Measurements from ENCODE around the gene PPP1CA.

DNA sequence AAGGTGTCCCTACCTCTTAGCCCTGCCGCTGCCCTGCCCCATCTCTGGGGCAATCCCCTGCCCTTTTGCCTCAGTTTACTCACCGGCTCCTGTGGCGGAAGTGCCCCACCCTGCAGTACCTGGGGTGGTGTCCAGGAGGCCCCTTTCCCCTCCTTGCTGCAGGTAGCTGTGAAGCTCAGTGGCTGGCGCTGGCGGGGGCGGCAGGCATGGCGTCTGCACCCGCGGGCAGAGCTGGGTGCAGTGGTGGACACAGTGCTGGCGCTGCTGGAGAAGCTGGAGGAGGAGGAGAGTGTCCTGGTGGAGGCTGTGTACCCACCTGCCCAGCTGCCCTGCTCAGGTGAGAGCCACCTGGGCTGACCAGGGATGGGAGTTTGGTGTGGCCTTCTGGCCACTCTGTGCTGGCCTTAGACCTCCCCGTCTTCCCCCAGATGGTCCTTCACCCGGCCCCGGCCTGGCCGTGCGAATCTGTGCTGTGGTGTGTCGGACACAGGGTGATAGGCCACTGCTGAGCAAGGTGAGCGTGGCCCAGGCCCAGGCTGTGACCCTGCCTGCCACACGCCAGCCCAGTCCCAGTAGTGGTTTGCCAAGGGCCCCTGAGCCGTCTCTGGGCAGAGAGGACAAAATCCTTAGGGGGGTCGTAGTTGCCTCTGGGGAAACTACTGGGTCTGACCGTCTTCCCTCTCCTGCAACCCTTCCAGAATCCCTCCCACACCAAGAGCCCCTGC is 17.8 kb upstream of the PPP1CA start:
- TF ChIP-seq, protein P1, sequence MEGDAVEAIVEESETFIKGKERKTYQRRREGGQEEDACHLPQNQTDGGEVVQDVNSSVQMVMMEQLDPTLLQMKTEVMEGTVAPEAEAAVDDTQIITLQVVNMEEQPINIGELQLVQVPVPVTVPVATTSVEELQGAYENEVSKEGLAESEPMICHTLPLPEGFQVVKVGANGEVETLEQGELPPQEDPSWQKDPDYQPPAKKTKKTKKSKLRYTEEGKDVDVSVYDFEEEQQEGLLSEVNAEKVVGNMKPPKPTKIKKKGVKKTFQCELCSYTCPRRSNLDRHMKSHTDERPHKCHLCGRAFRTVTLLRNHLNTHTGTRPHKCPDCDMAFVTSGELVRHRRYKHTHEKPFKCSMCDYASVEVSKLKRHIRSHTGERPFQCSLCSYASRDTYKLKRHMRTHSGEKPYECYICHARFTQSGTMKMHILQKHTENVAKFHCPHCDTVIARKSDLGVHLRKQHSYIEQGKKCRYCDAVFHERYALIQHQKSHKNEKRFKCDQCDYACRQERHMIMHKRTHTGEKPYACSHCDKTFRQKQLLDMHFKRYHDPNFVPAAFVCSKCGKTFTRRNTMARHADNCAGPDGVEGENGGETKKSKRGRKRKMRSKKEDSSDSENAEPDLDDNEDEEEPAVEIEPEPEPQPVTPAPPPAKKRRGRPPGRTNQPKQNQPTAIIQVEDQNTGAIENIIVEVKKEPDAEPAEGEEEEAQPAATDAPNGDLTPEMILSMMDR (IDR thresholded peaks at IDR 0.05), result no peak
- TF ChIP-seq EP300 (IDR thresholded peaks at IDR 0.05), result no peak
